Calu3 (cell line): Measurements from ENCODE around the gene TSPAN31. TPM values are rescaled to one million over a fixed set of nuclear protein-coding genes. Genes with fewer than 3 reads are reported as not detected.

ENCODE experiments used
- BruUV-seq: library from RNA; stranded (reverse); fragments of 400-500 nt; replicated peaks from 2 replicates; lab custom pipeline; 2021; lab: Mats Ljungman, UMichigan
- CTCF ChIA-PET: fragments of 300-600 bp; sonication (Branson Sonifier 250); formaldehyde crosslinking; loops from one replicate; lab custom pipeline; 2022; ENCODE audit warnings: antibody characterized with exemption; lab: Charles Lee
- DNase-seq: peaks from one replicate; pipeline ENCODE4 v3.0.0; 2022
- H3K27ac Mint-ChIP-seq: one replicate; pipeline ENCODE4 v1.8.0; 2022; ENCODE audit warnings: mixed read lengths; ENCODE audit not compliant: unreplicated experiment
- H3K27me3 Mint-ChIP-seq: one replicate; pipeline ENCODE4 v1.8.0; 2022; ENCODE audit warnings: mixed read lengths; ENCODE audit not compliant: unreplicated experiment
- H3K36me3 Mint-ChIP-seq: one replicate; pipeline ENCODE4 v1.8.0; 2022; ENCODE audit warnings: mild to moderate bottlenecking, moderate library complexity, mixed read lengths; ENCODE audit not compliant: insufficient read depth, unreplicated experiment
- H3K4me1 Mint-ChIP-seq: one replicate; pipeline ENCODE4 v1.8.0; 2022; ENCODE audit warnings: mild to moderate bottlenecking, low read depth, mixed read lengths; ENCODE audit not compliant: unreplicated experiment
- H3K4me3 Mint-ChIP-seq: one replicate; pipeline ENCODE4 v1.8.0; 2022; ENCODE audit warnings: mild to moderate bottlenecking, low read depth, moderate library complexity, mixed read lengths; ENCODE audit not compliant: unreplicated experiment
- H3K9me3 Mint-ChIP-seq: one replicate; pipeline ENCODE4 v1.8.0; 2022; ENCODE audit warnings: low read depth, mixed read lengths; ENCODE audit not compliant: unreplicated experiment
- CTCF ChIP-seq: fragments of 200-600 bp; IDR thresholded peaks from one replicate; pipeline ENCODE4 v1.8.0; 2022; ENCODE audit warnings: antibody characterized with exemption; ENCODE audit not compliant: unreplicated experiment
- intact Hi-C: fragments of 100-400 bp; cut with micrococcal nuclease; formaldehyde crosslinking; loops from one replicate; pipeline ENCODE4 v1.10.0; 2022; ENCODE audit not compliant: unreplicated experiment
- total RNA-seq: library from RNA; stranded (reverse); gene quantifications from 2 replicates; pipeline ENCODE4 v1.2.3, GENCODE V29; 2022

TSPAN31 gene
- total RNA-seq, 1 experiment from 2014 or later: 40.2 TPM

DNA sequence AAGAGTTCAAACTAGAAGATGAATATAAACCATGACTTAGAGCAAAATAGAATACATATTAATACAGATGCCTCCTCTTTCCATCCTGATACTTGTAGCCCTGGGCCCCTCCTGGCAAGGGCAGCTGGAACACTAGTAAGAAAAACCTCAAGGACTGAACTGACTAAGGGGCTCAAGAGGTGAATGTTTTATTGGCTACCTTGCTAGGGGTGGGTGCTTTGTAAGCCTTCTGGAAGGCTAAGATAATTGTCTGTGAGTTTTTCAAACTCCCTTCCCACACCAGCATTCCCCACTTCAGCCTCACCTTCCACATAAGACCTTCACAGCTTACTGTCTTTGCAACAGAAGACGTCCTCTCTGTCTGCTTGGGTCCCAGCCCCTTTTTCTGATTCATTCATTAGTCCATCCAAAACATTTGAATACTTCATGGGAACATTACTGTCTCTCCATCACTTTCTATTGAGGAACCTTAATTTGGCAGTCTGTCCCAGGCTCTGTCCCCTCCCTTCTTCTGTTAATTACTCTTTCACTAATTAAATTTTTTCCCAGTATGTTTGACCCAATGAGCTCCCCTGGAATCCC is 9.0 kb downstream of the TSPAN31 start:
- Mint-ChIP-seq H3K27ac (peak overlapping the region; percentile 82), H3K4me3 (peak overlapping the region; percentile 67), H3K9me3 (no peaks in the 10 kb centered on the region), H3K27me3 (no peaks in the 10 kb centered on the region), H3K36me3 (peaks cover 64% of the 10 kb centered on the region), H3K4me1 (peaks cover 48% of the 10 kb centered on the region)
- intact Hi-C loops: no loop called here
- TF ChIP-seq CTCF: no peak
- no TSS peak for BruUV-seq
- DNase-seq: no peak
- CTCF ChIA-PET: interaction anchor here (1.0 kb wide), 1 partner anchor 9 kb away, joined by 4 read pairs; the partner anchor contains the start of gene TSPAN31

- H3K27ac Mint-ChIP-seq: peak within 1 kb of the TSS; percentile 82
- intact Hi-C loops: no loop called here
Measured at GRCh38 chr12:57754411-57755193, 9.8 kb downstream of the TSPAN31 start, which contains the start of gene MARCHF9. Gene MARCHF9 (plus strand): TSS chr12:57755103. CDS start chr12:57755529, 426 bp downstream.

DNA sequence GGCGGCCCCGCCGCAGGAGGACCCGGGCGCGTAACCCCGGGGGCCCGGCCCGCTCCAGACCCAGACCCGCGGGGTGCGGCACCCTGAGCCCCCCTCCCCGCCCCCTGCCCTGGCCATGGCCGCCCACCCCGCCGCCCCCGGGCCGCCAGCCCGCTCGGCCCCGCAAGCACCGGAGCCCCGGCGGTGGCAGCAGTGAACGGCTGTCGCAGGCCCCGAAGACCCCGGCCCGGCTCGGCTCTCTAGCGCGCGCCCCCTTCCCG is 10.3 kb downstream of the TSPAN31 start:
- Mint-ChIP-seq H3K4me3 (peak overlapping the region; percentile 67), H3K4me1 (peaks cover 48% of the 10 kb centered on the region), H3K27me3 (no peaks in the 10 kb centered on the region), H3K27ac (no peak overlapping the region), H3K36me3 (peaks cover 69% of the 10 kb centered on the region), H3K9me3 (no peaks in the 10 kb centered on the region)
- CTCF ChIA-PET: no interaction called here
- intact Hi-C loops: no loop called here
- no peak for DNase-seq
- BruUV-seq: no TSS peak
- TF ChIP-seq CTCF: no peak

More at GRCh38 chr12:57754411-57755193, 9.8 kb downstream of the TSPAN31 start, which contains the start of gene MARCHF9:
- TF ChIP-seq CTCF: no peak
- BruUV-seq: no TSS peak
- Mint-ChIP-seq H3K27me3 (no peaks in the 10 kb centered on the region), H3K9me3 (no peaks in the 10 kb centered on the region), H3K4me1 (peaks cover 48% of the 10 kb centered on the region), H3K4me3 (peak within 1 kb of the TSS; percentile 67), H3K36me3 (peaks cover 64% of the 10 kb centered on the region)
- CTCF ChIA-PET: interaction anchor here (1.0 kb wide), 1 partner anchor 10 kb away, joined by 4 read pairs; the partner anchor contains the start of gene TSPAN31
- DNase-seq: peak; percentile 93

- peak; percentile 63 for DNase-seq
- peak overlapping the region; percentile 67 for H3K4me3 Mint-ChIP-seq
- intact Hi-C loops: no loop called here
- TF ChIP-seq CTCF: no peak
- H3K27ac Mint-ChIP-seq: peak overlapping the region; percentile 41
- H3K36me3 Mint-ChIP-seq: peaks cover 63% of the 10 kb centered on the region
- CTCF ChIA-PET: interaction anchor here (0.6 to 1.8 kb wide), 4 partner anchors 11 to 172 kb away, joined by 3 to 9 read pairs (median 4); partner anchors contain the start of genes CYP27B1 and TSPAN31
- no peaks in the 10 kb centered on the region for H3K27me3 Mint-ChIP-seq
- no TSS peak for BruUV-seq
- peaks cover 48% of the 10 kb centered on the region for H3K4me1 Mint-ChIP-seq
- H3K9me3 Mint-ChIP-seq: no peaks in the 10 kb centered on the region
Measured at GRCh38 chr12:57755454-57756372, 10.9 kb downstream of the TSPAN31 start.
